Measurements from ENCODE around the gene CHDH.

The CHDH gene

GRCh38 chr3:53792866-53793265 is 53.4 kb downstream of the CHDH start:
- H3K27ac ChIP-seq (ENCODE audit: low read depth in 2 of 2, low read length in 2 of 2), result no peak overlapping the region
- H3K27me3 ChIP-seq (ENCODE audit: control insufficient read depth in 2 of 2, insufficient read depth in 2 of 2, low read length in 2 of 2), result no peaks in the 10 kb centered on the region
- no peak overlapping the region for H3K4me3 ChIP-seq (ENCODE audit: low read length in 2 of 2)

GRCh38 chr3:53791317-53791716 is 54.9 kb downstream of the CHDH start:
- H3K9me3 ChIP-seq (ENCODE audit: control insufficient read depth in 2 of 2, low read length in 2 of 2), result no peaks in the 10 kb centered on the region
- no peaks in the 10 kb centered on the region for H3K27me3 ChIP-seq (ENCODE audit: control insufficient read depth in 2 of 2, insufficient read depth in 2 of 2, low read length in 2 of 2)
- no peak overlapping the region for H3K9ac ChIP-seq (ENCODE audit: low read depth in 1 of 2, low read length in 2 of 2)

More at GRCh38 chr3:53792866-53793265, 53.4 kb downstream of the CHDH start:
- Histone ChIP-seq H3K36me3 (ENCODE audit: control insufficient read depth in 2 of 2, insufficient read depth in 2 of 2, low read length in 2 of 2) (no peaks in the 10 kb centered on the region), H3K9me3 (ENCODE audit: control insufficient read depth in 2 of 2, low read length in 2 of 2) (no peaks in the 10 kb centered on the region), H3K9ac (ENCODE audit: low read depth in 1 of 2, low read length in 2 of 2) (no peak overlapping the region), H3K4me1 (ENCODE audit: control insufficient read depth in 2 of 2, insufficient read depth in 2 of 2, low read length in 2 of 2) (no peaks in the 10 kb centered on the region)

GRCh38 chr3:53790470-53790869 is 55.7 kb downstream of the CHDH start:
- Histone ChIP-seq H3K9me3 (ENCODE audit: control insufficient read depth in 2 of 2, low read length in 2 of 2) (no peaks in the 10 kb centered on the region), H3K27ac (ENCODE audit: low read depth in 2 of 2, low read length in 2 of 2) (no peak overlapping the region), H3K36me3 (ENCODE audit: control insufficient read depth in 2 of 2, insufficient read depth in 2 of 2, low read length in 2 of 2) (no peaks in the 10 kb centered on the region), H3K9ac (ENCODE audit: low read depth in 1 of 2, low read length in 2 of 2) (no peak overlapping the region), H3K27me3 (ENCODE audit: control insufficient read depth in 2 of 2, insufficient read depth in 2 of 2, low read length in 2 of 2) (no peaks in the 10 kb centered on the region), H3K4me3 (ENCODE audit: low read length in 2 of 2) (no peak overlapping the region), H3K4me1 (ENCODE audit: control insufficient read depth in 2 of 2, insufficient read depth in 2 of 2, low read length in 2 of 2) (no peaks in the 10 kb centered on the region)

More at GRCh38 chr3:53791317-53791716, 54.9 kb downstream of the CHDH start:
- no peaks in the 10 kb centered on the region for H3K4me1 ChIP-seq (ENCODE audit: control insufficient read depth in 2 of 2, insufficient read depth in 2 of 2, low read length in 2 of 2)
- no peaks in the 10 kb centered on the region for H3K36me3 ChIP-seq (ENCODE audit: control insufficient read depth in 2 of 2, insufficient read depth in 2 of 2, low read length in 2 of 2)
- no peak overlapping the region for H3K4me3 ChIP-seq (ENCODE audit: low read length in 2 of 2)
- no peak overlapping the region for H3K27ac ChIP-seq (ENCODE audit: low read depth in 2 of 2, low read length in 2 of 2)

- Histone ChIP-seq H3K4me3 (ENCODE audit: low read length in 2 of 2) (no peak overlapping the region), H3K9ac (ENCODE audit: low read depth in 1 of 2, low read length in 2 of 2) (no peak overlapping the region), H3K27me3 (ENCODE audit: control insufficient read depth in 2 of 2, insufficient read depth in 2 of 2, low read length in 2 of 2) (no peaks in the 10 kb centered on the region), H3K36me3 (ENCODE audit: control insufficient read depth in 2 of 2, insufficient read depth in 2 of 2, low read length in 2 of 2) (no peaks in the 10 kb centered on the region), H3K27ac (ENCODE audit: low read depth in 2 of 2, low read length in 2 of 2) (no peak overlapping the region), H3K4me1 (ENCODE audit: control insufficient read depth in 2 of 2, insufficient read depth in 2 of 2, low read length in 2 of 2) (no peaks in the 10 kb centered on the region), H3K9me3 (ENCODE audit: control insufficient read depth in 2 of 2, low read length in 2 of 2) (no peaks in the 10 kb centered on the region)
Measured at GRCh38 chr3:53789459-53789858, 56.8 kb downstream of the CHDH start.

- Histone ChIP-seq H3K9me3 (ENCODE audit: control insufficient read depth in 2 of 2, low read length in 2 of 2) (no peaks in the 10 kb centered on the region), H3K4me1 (ENCODE audit: control insufficient read depth in 2 of 2, insufficient read depth in 2 of 2, low read length in 2 of 2) (no peaks in the 10 kb centered on the region), H3K36me3 (ENCODE audit: control insufficient read depth in 2 of 2, insufficient read depth in 2 of 2, low read length in 2 of 2) (no peaks in the 10 kb centered on the region), H3K27ac (ENCODE audit: low read depth in 2 of 2, low read length in 2 of 2) (no peak overlapping the region), H3K4me3 (ENCODE audit: low read length in 2 of 2) (no peak overlapping the region), H3K9ac (ENCODE audit: low read depth in 1 of 2, low read length in 2 of 2) (no peak overlapping the region), H3K27me3 (ENCODE audit: control insufficient read depth in 2 of 2, insufficient read depth in 2 of 2, low read length in 2 of 2) (no peaks in the 10 kb centered on the region)
Measured at GRCh38 chr3:53788038-53788437, 58.2 kb downstream of the CHDH start.

- Histone ChIP-seq H3K4me1 (ENCODE audit: control insufficient read depth in 2 of 2, insufficient read depth in 2 of 2, low read length in 2 of 2) (no peaks in the 10 kb centered on the region), H3K27ac (ENCODE audit: low read depth in 2 of 2, low read length in 2 of 2) (no peak overlapping the region), H3K27me3 (ENCODE audit: control insufficient read depth in 2 of 2, insufficient read depth in 2 of 2, low read length in 2 of 2) (no peaks in the 10 kb centered on the region), H3K9me3 (ENCODE audit: control insufficient read depth in 2 of 2, low read length in 2 of 2) (no peaks in the 10 kb centered on the region), H3K36me3 (ENCODE audit: control insufficient read depth in 2 of 2, insufficient read depth in 2 of 2, low read length in 2 of 2) (no peaks in the 10 kb centered on the region), H3K4me3 (ENCODE audit: low read length in 2 of 2) (no peak overlapping the region), H3K9ac (ENCODE audit: low read depth in 1 of 2, low read length in 2 of 2) (no peak overlapping the region)
Measured at GRCh38 chr3:53787016-53787415, 59.2 kb downstream of the CHDH start.

- no peak overlapping the region for H3K9ac ChIP-seq (ENCODE audit: low read depth in 1 of 2, low read length in 2 of 2)
- H3K4me3 ChIP-seq (ENCODE audit: low read length in 2 of 2), result no peak overlapping the region
- H3K27ac ChIP-seq (ENCODE audit: low read depth in 2 of 2, low read length in 2 of 2), result no peak overlapping the region
- no peaks in the 10 kb centered on the region for H3K27me3 ChIP-seq (ENCODE audit: control insufficient read depth in 2 of 2, insufficient read depth in 2 of 2, low read length in 2 of 2)
- H3K9me3 ChIP-seq (ENCODE audit: control insufficient read depth in 2 of 2, low read length in 2 of 2), result no peaks in the 10 kb centered on the region
- no peaks in the 10 kb centered on the region for H3K36me3 ChIP-seq (ENCODE audit: control insufficient read depth in 2 of 2, insufficient read depth in 2 of 2, low read length in 2 of 2)
- no peaks in the 10 kb centered on the region for H3K4me1 ChIP-seq (ENCODE audit: control insufficient read depth in 2 of 2, insufficient read depth in 2 of 2, low read length in 2 of 2)
Measured at GRCh38 chr3:53780806-53781205, 65.4 kb downstream of the CHDH start.

GRCh38 chr3:53780171-53780570 is 66.0 kb downstream of the CHDH start:
- Histone ChIP-seq H3K27me3 (ENCODE audit: control insufficient read depth in 2 of 2, insufficient read depth in 2 of 2, low read length in 2 of 2) (no peaks in the 10 kb centered on the region), H3K9ac (ENCODE audit: low read depth in 1 of 2, low read length in 2 of 2) (no peak overlapping the region), H3K36me3 (ENCODE audit: control insufficient read depth in 2 of 2, insufficient read depth in 2 of 2, low read length in 2 of 2) (no peaks in the 10 kb centered on the region), H3K4me3 (ENCODE audit: low read length in 2 of 2) (no peak overlapping the region), H3K4me1 (ENCODE audit: control insufficient read depth in 2 of 2, insufficient read depth in 2 of 2, low read length in 2 of 2) (no peaks in the 10 kb centered on the region), H3K9me3 (ENCODE audit: control insufficient read depth in 2 of 2, low read length in 2 of 2) (no peaks in the 10 kb centered on the region), H3K27ac (ENCODE audit: low read depth in 2 of 2, low read length in 2 of 2) (no peak overlapping the region)

- Histone ChIP-seq H3K36me3 (ENCODE audit: control insufficient read depth in 2 of 2, insufficient read depth in 2 of 2, low read length in 2 of 2) (no peaks in the 10 kb centered on the region), H3K9ac (ENCODE audit: low read depth in 1 of 2, low read length in 2 of 2) (no peak overlapping the region), H3K27ac (ENCODE audit: low read depth in 2 of 2, low read length in 2 of 2) (no peak overlapping the region), H3K27me3 (ENCODE audit: control insufficient read depth in 2 of 2, insufficient read depth in 2 of 2, low read length in 2 of 2) (no peaks in the 10 kb centered on the region), H3K4me3 (ENCODE audit: low read length in 2 of 2) (no peak overlapping the region), H3K4me1 (ENCODE audit: control insufficient read depth in 2 of 2, insufficient read depth in 2 of 2, low read length in 2 of 2) (no peaks in the 10 kb centered on the region), H3K9me3 (ENCODE audit: control insufficient read depth in 2 of 2, low read length in 2 of 2) (no peaks in the 10 kb centered on the region)
Measured at GRCh38 chr3:53778153-53778552, 68.1 kb downstream of the CHDH start.

- H3K27me3 ChIP-seq (ENCODE audit: control insufficient read depth in 2 of 2, insufficient read depth in 2 of 2, low read length in 2 of 2), result no peaks in the 10 kb centered on the region
- no peak overlapping the region for H3K27ac ChIP-seq (ENCODE audit: low read depth in 2 of 2, low read length in 2 of 2)
- no peak overlapping the region for H3K4me3 ChIP-seq (ENCODE audit: low read length in 2 of 2)
- no peaks in the 10 kb centered on the region for H3K4me1 ChIP-seq (ENCODE audit: control insufficient read depth in 2 of 2, insufficient read depth in 2 of 2, low read length in 2 of 2)
- H3K9ac ChIP-seq (ENCODE audit: low read depth in 1 of 2, low read length in 2 of 2), result no peak overlapping the region
- no peaks in the 10 kb centered on the region for H3K36me3 ChIP-seq (ENCODE audit: control insufficient read depth in 2 of 2, insufficient read depth in 2 of 2, low read length in 2 of 2)
- H3K9me3 ChIP-seq (ENCODE audit: control insufficient read depth in 2 of 2, low read length in 2 of 2), result no peaks in the 10 kb centered on the region
Measured at GRCh38 chr3:53777468-53777867, 68.8 kb downstream of the CHDH start.

GRCh38 chr3:53776494-53777101 is 69.6 kb downstream of the CHDH start:
- H3K4me1 ChIP-seq (ENCODE audit: control insufficient read depth in 2 of 2, insufficient read depth in 2 of 2, low read length in 2 of 2), result no peaks in the 10 kb centered on the region
- no peaks in the 10 kb centered on the region for H3K36me3 ChIP-seq (ENCODE audit: control insufficient read depth in 2 of 2, insufficient read depth in 2 of 2, low read length in 2 of 2)
- H3K4me3 ChIP-seq (ENCODE audit: low read length in 2 of 2), result no peak overlapping the region
- no peaks in the 10 kb centered on the region for H3K9me3 ChIP-seq (ENCODE audit: control insufficient read depth in 2 of 2, low read length in 2 of 2)
- H3K27me3 ChIP-seq (ENCODE audit: control insufficient read depth in 2 of 2, insufficient read depth in 2 of 2, low read length in 2 of 2), result no peaks in the 10 kb centered on the region
- no peak overlapping the region for H3K27ac ChIP-seq (ENCODE audit: low read depth in 2 of 2, low read length in 2 of 2)
- no peak overlapping the region for H3K9ac ChIP-seq (ENCODE audit: low read depth in 1 of 2, low read length in 2 of 2)

Data from mucosa of rectum (tissue), 2 donors.